ENCODE measurements around the gene WWOX. TPM values are rescaled to one million over a fixed set of nuclear protein-coding genes. Genes with fewer than 3 reads are reported as not detected.

Gene WWOX
- total and polyA plus RNA-seq, 2 of the 13 experiments (the other 11 are each of a cell fraction or from before 2014, with no cell fraction given), result 9.1 to 37.4 TPM

DNA sequence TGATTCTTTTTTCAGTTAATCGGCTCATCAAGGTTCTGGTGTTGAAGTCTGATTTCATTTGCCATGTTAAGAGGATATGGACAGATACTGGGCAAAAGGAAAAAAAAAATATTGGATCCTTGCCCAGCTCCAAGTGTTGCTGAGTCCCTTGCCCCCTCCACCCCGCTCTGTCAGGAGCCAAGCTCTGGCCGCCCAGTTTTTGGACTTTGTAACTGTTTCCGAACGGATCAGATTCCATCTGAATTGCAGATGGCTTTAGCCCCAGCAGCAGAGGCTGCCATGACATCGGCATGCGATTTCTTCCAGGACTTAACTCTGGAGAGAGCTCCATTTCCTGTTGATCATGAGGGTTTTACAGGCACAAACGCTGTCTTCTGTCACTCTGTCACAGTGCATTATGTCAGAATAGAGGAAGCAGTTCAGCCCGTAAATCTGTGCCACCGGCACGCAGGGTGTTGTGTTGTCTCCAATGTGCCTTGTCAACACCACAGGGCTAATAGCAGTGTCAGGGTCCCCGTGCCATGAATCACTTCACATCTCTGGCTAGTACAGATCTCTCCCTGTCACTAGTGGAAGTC is 885.5 kb downstream of the WWOX start (continued):
- TF ChIP-seq, protein P1, sequence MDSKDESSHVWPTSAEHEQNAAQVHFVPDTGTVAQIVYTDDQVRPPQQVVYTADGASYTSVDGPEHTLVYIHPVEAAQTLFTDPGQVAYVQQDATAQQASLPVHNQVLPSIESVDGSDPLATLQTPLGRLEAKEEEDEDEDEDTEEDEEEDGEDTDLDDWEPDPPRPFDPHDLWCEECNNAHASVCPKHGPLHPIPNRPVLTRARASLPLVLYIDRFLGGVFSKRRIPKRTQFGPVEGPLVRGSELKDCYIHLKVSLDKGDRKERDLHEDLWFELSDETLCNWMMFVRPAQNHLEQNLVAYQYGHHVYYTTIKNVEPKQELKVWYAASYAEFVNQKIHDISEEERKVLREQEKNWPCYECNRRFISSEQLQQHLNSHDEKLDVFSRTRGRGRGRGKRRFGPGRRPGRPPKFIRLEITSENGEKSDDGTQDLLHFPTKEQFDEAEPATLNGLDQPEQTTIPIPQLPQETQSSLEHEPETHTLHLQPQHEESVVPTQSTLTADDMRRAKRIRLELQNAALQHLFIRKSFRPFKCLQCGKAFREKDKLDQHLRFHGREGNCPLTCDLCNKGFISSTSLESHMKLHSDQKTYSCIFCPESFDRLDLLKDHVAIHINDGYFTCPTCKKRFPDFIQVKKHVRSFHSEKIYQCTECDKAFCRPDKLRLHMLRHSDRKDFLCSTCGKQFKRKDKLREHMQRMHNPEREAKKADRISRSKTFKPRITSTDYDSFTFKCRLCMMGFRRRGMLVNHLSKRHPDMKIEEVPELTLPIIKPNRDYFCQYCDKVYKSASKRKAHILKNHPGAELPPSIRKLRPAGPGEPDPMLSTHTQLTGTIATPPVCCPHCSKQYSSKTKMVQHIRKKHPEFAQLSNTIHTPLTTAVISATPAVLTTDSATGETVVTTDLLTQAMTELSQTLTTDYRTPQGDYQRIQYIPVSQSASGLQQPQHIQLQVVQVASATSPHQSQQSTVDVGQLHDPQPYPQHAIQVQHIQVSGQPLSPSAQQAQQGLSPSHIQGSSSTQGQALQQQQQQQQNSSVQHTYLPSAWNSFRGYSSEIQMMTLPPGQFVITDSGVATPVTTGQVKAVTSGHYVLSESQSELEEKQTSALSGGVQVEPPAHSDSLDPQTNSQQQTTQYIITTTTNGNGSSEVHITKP (CRISPR knock-in tag; IDR thresholded peaks at IDR 0.05; ENCODE audit: low read depth), result no peak
- TF ChIP-seq ZNF567 (CRISPR knock-in tag; IDR thresholded peaks at IDR 0.05; ENCODE audit: borderline replicate concordance) (no peak), XRCC5 (optimal IDR thresholded peaks at IDR 0.05; ENCODE audit: low read length) (peak; percentile 19), SKI (IDR thresholded peaks at IDR 0.05; ENCODE audit: partially characterized antibody) (no peak), MEF2D (CRISPR knock-in tag; IDR thresholded peaks at IDR 0.05) (no peak), ELF3 (CRISPR knock-in tag; IDR thresholded peaks at IDR 0.05) (peak; percentile 45; the same call in 1 of the 2 replicates), TSC22D2 (CRISPR knock-in tag; IDR thresholded peaks at IDR 0.05; ENCODE audit: borderline replicate concordance) (no peak), ZNF224 (CRISPR knock-in tag; IDR thresholded peaks at IDR 0.05) (no peak), MAFF (IDR thresholded peaks at IDR 0.05; ENCODE audit: low read depth, low read length) (no peak), KDM3A (CRISPR knock-in tag; IDR thresholded peaks at IDR 0.05; ENCODE audit: low read depth) (no peak), NFE2 (CRISPR knock-in tag; IDR thresholded peaks at IDR 0.05) (no peak), PLRG1 (conservative IDR thresholded peaks at IDR 0.05) (no peak), WIZ (CRISPR knock-in tag; IDR thresholded peaks at IDR 0.05) (peak; percentile 86; the same call in 1 of the 2 replicates)
- TF ChIP-seq, protein P2, sequence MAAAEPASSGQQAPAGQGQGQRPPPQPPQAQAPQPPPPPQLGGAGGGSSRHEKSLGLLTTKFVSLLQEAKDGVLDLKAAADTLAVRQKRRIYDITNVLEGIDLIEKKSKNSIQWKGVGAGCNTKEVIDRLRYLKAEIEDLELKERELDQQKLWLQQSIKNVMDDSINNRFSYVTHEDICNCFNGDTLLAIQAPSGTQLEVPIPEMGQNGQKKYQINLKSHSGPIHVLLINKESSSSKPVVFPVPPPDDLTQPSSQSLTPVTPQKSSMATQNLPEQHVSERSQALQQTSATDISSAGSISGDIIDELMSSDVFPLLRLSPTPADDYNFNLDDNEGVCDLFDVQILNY (CRISPR knock-in tag; conservative IDR thresholded peaks at IDR 0.05), result no peak
- TF ChIP-seq, protein P3, sequence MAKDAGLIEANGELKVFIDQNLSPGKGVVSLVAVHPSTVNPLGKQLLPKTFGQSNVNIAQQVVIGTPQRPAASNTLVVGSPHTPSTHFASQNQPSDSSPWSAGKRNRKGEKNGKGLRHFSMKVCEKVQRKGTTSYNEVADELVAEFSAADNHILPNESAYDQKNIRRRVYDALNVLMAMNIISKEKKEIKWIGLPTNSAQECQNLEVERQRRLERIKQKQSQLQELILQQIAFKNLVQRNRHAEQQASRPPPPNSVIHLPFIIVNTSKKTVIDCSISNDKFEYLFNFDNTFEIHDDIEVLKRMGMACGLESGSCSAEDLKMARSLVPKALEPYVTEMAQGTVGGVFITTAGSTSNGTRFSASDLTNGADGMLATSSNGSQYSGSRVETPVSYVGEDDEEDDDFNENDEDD (CRISPR knock-in tag; IDR thresholded peaks at IDR 0.05; ENCODE audit: borderline replicate concordance), result 0 out of 2 replicates have a peak, but pooled peaks have one; percentile 22
- TF ChIP-seq, protein P4, sequence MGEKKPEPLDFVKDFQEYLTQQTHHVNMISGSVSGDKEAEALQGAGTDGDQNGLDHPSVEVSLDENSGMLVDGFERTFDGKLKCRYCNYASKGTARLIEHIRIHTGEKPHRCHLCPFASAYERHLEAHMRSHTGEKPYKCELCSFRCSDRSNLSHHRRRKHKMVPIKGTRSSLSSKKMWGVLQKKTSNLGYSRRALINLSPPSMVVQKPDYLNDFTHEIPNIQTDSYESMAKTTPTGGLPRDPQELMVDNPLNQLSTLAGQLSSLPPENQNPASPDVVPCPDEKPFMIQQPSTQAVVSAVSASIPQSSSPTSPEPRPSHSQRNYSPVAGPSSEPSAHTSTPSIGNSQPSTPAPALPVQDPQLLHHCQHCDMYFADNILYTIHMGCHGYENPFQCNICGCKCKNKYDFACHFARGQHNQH (CRISPR knock-in tag; IDR thresholded peaks at IDR 0.05), result no peak
- TF ChIP-seq, protein P5, sequence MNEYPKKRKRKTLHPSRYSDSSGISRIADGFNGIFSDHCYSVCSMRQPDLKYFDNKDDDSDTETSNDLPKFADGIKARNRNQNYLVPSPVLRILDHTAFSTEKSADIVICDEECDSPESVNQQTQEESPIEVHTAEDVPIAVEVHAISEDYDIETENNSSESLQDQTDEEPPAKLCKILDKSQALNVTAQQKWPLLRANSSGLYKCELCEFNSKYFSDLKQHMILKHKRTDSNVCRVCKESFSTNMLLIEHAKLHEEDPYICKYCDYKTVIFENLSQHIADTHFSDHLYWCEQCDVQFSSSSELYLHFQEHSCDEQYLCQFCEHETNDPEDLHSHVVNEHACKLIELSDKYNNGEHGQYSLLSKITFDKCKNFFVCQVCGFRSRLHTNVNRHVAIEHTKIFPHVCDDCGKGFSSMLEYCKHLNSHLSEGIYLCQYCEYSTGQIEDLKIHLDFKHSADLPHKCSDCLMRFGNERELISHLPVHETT (CRISPR knock-in tag; conservative IDR thresholded peaks at IDR 0.05), result no peak
- TF ChIP-seq, protein P6, sequence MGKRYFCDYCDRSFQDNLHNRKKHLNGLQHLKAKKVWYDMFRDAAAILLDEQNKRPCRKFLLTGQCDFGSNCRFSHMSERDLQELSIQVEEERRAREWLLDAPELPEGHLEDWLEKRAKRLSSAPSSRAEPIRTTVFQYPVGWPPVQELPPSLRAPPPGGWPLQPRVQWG (CRISPR knock-in tag; IDR thresholded peaks at IDR 0.05; ENCODE audit: borderline replicate concordance, low read depth), result no peak
- TF ChIP-seq, protein P7, sequence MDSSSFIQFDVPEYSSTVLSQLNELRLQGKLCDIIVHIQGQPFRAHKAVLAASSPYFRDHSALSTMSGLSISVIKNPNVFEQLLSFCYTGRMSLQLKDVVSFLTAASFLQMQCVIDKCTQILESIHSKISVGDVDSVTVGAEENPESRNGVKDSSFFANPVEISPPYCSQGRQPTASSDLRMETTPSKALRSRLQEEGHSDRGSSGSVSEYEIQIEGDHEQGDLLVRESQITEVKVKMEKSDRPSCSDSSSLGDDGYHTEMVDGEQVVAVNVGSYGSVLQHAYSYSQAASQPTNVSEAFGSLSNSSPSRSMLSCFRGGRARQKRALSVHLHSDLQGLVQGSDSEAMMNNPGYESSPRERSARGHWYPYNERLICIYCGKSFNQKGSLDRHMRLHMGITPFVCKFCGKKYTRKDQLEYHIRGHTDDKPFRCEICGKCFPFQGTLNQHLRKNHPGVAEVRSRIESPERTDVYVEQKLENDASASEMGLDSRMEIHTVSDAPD (CRISPR knock-in tag; IDR thresholded peaks at IDR 0.05), result no peak
